GM19351 (cell line): ENCODE measurements around the gene ST7L.

ENCODE experiments used
- ATAC-seq: cut with Tn5 transposase; IDR thresholded peaks from one replicate; pipeline ENCODE4 v1.9.1; 2021; ENCODE audit warnings: mild to moderate bottlenecking, moderate library complexity; ENCODE audit not compliant: unreplicated experiment

Gene ST7L

DNA sequence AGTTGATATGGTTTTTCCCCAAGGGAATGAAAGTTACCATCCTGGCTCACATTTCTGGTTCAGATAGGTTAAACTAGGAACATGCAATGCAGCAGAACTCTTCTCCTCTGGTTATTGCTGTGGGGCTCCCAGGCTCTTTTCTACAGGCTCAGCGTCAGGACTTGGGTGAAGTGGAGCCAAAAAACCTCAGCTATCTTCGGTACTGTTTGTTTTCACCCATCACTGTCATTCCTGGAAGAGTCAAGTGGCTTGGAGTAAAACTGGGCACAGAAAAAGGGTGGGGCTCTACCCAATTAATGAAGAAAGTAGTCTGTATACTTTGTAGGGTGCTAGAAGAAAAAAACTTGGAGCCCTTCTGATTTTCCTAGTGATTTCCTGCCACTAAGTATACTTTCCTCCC lies 100.8 kb downstream of the ST7L start:
- no peak for ATAC-seq

DNA sequence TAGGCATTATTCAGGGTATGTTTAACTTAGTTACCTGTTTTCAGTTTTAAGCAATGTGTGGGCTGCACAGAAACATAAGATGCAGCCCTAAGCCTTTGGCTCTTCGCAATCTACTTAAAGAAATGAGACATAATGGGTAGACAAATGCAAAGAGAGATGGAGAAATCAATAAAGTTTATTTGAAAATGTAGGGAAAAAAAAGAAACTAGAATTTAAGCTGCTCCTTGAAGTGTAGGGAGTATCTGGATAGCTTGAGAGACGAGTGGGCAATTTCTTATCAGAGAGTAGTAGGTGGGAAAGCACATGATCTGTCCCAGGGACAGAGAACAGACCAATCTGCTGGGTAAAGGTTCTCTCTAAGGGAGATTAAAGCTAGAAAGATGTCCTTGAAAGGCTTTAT lies 101.3 kb downstream of the ST7L start:
- no peak for ATAC-seq

DNA sequence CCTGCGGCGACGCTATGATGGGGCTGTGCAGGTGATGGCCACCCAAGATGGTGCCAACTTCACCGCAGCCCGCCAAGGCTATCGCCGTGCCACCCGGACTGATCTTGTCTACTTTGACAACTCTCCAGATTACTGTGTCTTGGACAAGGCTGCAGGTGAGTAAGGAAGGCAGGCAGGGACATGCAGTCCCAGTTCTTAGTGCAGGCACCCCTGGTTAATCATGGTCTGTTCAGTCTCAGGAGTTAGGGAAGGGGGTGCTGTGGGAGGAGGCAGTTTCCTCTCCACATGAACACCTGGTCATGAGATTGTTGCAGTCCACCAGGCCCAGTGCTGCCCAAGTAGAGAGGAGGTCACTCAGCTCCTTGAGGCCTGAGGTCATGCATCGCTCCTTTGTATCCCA lies 101.7 kb downstream of the ST7L start:
- ATAC-seq, result no peak

DNA sequence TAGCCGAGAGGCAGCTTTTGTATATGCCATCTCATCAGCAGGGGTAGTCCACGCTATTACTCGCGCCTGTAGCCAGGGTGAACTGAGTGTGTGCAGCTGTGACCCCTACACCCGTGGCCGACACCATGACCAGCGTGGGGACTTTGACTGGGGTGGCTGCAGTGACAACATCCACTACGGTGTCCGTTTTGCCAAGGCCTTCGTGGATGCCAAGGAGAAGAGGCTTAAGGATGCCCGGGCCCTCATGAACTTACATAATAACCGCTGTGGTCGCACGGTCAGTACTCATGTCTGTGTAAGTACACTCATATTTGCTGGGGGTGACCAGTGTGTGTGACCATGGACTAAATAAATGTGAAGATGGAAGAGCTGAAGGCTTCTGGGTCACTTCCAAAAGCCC lies 102.8 kb downstream of the ST7L start:
- no peak for ATAC-seq

DNA sequence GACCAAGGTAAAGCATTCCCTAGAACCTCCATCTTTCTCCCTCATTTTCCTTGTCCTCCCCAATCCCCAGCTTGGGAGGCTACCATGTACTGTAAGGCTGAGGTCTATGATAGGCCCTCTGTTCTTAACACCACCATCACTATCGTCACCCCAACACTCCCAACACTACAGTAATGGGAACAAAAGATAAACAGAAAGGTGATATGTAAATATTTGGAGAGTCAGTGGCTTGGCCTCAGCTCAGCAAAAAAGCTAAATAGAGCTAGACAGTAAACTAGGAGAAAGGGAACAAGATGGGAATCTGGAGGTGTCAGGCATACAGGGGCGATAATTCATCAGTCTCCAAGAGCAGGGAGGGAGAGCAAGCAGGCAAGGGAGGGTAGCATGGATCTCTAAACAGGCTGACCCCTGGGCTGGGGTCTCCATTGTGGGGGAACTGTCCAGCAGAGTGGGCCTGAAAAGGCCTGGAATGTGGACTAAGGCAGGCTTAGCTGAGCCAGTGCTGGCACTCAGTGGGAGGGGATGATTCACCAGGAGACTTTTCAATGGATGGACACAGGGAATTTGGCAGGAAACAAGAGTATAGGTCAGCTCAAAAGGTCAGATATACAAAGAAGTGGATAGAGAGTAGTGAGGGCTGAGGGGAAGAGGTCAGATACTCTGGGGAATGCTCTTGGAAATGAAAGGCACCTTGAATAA lies 103.5 kb downstream of the ST7L start:
- ATAC-seq, result no peak

DNA sequence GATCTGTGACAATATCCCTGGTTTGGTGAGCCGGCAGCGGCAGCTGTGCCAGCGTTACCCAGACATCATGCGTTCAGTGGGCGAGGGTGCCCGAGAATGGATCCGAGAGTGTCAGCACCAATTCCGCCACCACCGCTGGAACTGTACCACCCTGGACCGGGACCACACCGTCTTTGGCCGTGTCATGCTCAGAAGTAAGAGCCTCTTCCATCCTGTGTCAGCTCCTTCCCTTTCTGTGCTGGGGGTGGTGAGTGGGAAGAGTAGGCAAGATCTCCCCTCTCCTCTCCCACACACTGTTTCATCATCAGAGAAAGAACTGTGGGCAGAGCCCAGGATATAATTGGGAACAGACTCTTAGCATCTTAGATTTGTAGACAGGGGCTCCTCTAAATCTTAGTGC lies 104.0 kb downstream of the ST7L start:
- ATAC-seq, result no peak

DNA sequence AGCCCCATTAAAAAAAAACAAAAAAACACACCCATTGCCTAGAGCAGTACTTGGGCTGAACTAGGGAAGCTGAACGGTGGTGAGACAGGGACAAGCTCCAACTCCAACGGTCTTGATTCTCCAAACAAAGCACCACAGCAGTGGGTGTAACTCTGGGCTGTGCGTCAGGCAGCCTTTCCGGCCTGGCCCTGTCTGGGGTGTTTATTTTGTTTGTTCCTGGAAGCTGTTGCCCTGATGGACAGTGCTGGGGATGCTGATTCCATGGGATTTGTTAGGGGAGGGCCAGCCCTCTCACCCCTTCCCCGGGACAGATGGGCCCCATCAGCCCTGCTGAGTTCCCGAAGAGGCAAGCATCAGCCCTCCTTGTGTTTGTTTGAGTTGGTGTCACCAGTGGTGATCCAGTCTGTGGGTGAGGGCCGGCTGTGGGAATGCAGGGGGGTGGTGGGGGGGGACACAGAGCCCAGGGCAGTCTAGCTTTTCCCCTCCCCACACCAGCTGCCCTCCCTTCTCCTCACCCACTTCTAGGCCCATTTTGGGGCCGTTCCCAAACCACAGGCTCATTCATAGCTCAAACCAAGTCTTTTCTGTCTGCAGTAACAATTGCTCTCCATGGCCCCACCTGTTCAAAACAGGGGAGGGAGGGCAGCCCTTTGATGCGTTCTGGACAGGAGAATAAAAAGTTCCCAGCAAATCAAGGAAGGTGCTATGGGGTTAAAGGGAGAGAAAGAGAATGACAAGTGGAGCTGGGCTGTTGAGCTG lies 105.7 kb downstream of the ST7L start:
- no peak for ATAC-seq

DNA sequence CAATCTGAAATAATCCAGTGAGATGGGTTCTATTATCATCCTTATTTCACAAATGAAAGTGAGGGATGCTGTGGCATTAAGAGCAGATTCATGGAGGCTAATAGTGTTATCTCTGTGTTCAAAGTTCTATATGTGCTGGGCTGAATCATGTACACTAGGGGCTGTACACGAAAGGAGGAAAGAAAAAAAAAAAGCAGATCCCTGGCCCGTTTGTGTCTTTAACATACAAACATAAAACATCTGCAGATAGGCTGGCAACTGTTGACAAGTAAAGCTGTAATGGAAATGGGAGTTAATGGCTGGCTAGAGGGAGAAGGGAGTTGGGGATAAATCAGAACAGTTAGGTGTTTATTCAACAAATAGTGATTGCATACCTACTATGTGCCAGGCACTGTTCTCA lies 107.0 kb downstream of the ST7L start:
- ATAC-seq, result no peak

DNA sequence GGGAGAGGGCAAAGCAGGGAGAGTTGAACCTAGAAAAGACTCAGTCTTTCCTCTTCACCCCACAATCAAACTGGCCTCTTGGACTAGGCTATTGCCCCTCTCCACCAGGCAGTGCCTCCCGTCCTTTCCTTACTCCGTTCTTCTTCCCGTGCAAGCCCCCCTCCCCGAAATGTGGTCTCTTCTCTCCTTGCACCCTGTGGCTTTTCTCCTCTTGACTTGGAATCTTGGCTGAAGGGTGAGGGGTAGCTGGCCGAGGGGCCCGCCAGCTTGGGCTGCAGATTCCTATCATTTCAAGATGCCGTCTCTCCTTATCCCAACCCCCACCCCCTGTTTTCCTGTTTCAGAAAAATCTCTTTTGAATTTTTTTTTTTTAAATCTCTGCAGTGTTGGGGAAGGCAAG lies 108.6 kb downstream of the ST7L start:
- no peak for ATAC-seq

DNA sequence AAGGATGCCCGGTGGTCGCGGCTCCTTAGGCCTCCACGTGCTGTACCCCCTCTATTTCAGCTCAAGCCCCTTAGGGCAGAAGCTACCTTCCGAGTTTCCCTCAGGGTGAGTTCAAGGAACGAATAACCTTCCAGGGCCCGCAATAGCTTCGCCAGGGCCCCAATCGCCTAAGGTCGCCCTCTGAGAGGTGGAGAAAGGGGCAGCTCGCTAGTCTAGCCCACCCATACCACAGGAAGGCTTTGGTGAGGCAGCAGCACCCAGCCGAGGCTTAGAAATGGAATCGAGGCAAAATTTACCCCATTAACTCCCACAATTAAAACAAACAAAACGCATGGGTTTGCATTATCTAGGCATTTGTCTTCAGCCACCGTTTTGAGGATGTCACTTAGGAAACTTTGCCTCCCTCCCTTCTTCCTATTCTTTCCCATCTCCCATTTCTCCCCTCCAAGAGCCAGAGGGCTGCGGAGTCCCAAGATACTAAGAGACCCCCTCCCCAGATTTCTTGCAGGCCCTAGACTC lies 109.2 kb downstream of the ST7L start:
- ATAC-seq, result no peak

DNA sequence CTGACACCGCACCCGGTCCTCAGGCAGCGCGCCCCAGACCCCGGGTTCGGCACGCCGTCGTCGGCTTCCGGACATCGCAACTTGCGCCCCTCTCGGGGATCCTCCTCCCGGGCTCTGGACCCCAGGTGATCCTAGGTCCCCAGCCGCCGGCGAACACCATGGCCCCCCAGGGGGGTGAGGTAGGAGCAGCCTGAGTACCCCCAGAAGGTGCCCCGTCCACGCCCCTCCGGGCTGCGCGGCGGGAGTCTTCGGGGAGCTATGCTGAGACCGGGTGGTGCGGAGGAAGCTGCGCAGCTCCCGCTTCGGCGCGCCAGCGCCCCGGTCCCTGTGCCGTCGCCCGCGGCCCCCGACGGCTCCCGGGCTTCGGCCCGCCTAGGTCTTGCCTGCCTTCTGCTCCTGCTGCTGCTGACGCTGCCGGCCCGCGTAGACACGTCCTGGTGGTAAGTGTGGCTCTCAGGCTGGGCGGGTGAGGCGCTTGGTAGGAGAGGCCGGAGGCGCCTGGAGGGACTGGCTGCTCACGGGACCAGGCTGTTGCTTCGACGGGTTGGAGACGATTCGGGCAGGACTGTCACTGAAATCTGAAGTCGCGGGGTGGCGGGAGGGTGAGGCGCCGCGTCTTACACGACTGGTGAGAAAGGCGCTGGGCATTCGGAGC lies 109.8 kb downstream of the ST7L start:
- ATAC-seq, result no peak

DNA sequence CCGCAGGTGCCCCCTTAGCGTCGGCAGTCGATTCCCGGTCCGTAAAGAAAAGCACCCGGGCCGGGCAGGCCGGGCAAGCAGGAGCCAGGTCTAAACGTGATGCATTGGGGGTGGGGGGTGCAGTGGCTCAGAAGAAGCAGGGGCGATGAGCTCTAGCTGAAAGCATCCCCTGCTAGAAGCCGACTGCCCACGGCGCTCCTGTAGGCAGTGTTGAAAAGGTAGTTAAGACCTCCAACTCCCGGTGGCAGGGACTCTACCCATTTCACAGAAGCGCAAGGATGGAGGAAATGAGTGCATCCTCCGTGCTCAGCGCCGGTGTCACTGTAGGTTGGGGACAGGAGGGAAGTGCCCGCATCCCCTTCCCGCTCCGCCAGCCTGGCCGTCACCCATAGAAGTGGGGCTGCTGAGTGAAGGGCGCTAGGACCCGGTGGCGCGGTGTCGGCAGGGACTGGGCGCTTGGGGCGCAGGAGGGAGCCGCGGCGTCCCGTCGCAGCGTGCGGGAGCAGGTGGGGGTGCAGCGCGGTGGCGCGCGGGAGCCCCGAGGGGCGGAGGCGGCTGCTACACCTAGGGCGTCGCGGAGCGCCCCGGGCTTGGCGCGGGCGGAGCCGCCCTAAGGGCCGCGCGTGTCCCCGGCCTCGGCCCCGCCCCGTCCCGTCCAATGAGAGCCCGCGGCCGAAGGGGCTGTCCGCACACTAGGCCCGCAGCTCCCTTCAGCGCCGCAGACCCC lies 110.5 kb downstream of the ST7L start, which contains the start of gene WNT2B:
Gene WNT2B, plus strand, starts transcription at position 688 of the 727 bp plus-strand sequence. CDS start 298 bp downstream, outside the sequence.
- ATAC-seq, result peak; percentile 82

DNA sequence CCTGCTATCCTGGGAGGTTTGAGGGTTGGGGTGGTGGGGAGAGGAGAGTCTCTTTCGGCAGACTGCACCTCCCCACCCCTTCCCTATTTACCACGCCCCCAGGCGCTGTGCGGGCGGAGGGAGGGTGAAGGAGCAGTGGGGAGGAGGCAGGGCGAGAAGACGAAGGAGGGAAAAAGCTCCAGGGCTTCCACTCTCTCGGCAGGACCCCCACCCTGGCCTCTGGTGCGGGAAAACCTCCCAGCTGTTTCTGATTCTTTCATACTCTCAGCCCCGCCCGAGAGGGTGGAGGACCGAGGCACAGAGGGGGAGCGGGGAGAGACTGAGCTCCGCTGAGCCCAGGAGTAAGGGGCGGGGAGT lies 111.0 kb downstream of the ST7L start:
- ATAC-seq, result no peak

DNA sequence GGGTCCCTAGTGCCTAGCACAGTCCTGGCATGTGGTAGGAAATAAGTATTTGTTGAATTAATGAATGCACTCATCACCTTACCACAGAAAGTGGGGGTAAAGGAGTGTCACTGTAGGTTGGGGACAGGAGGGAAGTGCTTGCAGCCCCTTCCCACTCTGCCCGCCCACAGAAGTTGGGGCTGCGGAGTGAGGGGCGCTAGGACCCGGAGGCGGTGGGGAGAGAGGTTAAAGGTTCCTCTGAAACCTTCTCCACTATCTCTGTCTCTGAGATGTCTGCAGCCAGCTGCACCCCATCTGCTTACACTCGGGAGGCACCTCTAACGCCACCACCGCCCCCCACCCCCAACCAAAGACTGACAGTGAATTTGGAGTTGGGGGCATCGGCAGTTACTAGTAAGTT lies 111.6 kb downstream of the ST7L start:
- ATAC-seq, result no peak

DNA sequence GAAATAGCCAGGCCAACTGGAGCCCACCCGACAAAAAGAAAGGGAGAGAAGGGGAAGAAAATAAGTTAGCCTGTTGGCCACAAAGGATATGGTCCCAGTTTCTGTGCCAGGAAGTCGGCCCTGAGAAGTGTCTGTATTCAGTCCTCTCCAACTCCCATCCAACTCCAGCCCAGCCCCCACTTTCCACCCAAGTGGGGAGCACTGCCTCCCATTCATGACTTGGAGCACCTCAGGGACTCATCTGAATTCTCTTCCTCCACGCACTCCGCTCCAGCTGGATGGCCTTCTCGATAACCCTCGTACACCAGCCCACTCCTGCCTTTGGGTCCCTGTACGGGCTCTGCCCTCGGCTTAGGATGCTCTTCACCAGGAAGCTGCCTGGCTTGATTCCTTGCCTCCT lies 112.2 kb downstream of the ST7L start:
- ATAC-seq, result no peak

DNA sequence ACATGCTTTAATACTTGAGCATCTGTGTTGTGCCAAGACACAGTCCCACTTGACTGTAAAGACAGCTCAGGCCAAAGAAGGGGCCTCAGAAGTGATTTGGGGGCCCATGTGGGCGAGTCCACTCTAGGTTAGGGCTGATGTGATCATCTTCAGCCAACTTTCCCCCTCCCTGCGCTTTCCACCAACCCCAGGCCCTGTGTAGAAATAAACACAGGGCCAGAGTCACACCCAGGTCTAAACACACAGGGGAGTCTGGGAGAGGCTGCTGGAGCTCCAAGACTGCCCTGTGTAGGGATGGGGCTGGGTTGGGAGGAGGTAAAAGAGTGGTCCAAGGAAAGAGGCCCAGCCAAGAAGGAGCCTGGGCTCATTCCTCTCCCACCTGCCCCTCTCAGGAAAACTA lies 112.6 kb downstream of the ST7L start:
- ATAC-seq, result no peak

DNA sequence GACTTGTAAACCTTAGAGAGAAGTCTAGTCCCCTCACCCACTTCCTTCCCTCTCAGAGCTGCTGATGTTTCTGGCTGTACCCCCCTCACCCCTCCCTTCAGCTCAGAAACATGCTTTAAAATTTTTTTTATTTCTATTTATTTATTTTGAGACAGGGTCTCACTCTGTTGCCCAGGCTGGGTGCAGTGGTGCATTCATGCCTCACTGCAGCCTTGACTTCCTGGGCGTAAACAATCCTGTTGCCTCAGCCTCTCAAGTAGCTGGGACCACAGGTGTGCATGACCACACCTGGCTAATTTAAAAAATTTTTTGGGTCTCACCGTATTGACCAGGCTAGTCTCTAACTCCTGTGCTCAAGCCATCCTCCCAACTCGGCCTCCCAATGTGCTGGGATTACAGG lies 113.1 kb downstream of the ST7L start:
- ATAC-seq, result no peak

DNA sequence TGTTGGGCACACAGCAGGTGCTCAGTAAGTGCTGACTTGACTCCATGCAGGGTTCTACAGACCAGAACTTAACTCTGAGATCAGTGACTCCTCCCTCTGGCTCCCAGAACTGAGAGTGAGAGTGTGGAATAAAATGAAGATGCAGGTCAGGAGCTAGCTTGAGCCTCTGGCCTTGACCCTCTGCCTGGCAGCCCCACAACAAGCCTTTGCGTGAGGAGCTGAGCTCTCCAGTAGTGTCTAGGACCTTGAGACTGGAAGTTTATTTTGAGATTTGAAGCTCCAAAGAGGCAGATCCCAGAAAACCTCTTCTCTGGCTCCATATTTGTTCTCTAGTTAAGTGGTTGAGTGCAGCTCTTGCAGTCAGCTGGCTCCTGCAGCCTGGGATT lies 113.5 kb downstream of the ST7L start:
- no peak for ATAC-seq

DNA sequence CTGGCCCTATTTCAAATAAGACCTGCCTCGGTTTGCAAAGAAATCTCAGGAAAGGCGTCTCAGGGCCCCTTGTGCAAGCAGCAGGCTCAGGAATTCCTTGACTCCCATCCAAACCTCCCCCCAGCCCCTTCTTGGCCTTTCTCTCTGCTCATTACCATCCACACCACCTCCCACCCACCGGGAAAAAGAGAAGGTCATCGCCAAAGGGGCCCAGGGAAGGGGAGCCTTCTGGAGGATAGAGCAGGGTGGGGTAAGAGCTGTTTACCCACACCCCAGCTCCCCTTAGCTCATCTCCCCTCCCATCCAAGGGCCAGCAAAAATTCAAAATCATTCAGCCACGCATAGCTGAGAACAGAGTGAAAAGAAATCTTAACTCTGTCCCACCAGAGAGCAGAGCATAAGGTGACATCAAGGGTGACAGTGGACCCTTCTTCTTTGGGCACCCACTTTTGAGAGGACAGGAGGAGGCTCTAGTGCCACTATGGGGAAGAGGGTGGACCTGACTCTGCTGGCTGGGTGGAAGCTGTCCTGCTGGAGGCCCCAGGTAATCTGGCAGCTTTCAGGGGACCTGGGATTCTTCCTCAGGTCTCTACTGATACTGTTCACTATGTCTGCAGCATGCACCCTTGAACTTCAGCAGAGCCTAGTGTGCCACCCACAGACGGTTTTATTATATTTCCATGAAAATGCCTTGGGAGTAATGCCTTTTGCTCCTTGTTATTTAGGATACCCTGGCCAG lies 114.1 kb downstream of the ST7L start:
- no peak for ATAC-seq

DNA sequence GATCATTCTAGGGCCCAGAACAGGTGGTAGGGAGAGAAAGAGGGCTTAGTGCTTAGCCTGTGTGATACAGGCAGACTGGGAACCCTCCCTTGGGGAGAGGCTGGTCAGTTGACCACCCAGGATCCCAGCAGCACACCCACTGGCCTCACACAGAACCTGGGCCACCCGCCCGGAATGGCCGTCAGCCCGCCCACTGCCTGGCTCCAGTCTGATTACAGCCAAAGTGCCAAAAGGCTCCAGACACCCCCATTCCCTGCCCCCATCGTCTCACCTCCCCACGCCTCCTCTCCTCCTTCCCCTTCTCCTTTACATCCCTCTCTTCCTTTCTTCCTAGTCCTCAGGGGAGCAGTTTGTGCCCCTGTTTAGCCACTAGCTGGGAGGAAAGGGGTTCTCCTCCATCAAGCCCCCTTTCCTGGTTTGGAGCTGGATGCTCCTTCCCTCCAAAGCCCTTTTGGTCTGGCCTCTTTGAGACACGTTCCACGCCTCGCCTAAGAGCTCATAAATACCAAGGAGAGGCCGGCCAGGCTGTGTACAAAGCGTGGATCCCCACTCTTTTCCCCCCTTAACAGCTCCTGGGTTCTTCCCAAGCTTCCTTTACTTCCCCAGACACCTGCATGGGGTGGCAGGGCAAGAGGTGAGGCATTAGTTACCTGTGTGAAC lies 114.8 kb downstream of the ST7L start:
- no peak for ATAC-seq
